HFF-Myc (cell line): ENCODE results near the gene ESR1.

Experiments used
- DNase-seq: peaks from one replicate; pipeline ENCODE4 v3.0.0-alpha.2; 2011; ENCODE audit warnings: low read depth; ENCODE audit errors: extremely low read depth
- H3K4me3 ChIP-seq: replicated peaks from 2 replicates; pipeline ENCODE4 v1.5.1; 2011; ENCODE audit warnings: low read depth, mild to moderate bottlenecking, control low read depth, low read length
- CTCF ChIP-seq: IDR thresholded peaks from 2 replicates; pipeline ENCODE4 v1.5.1; 2012; ENCODE audit warnings: mild to moderate bottlenecking, low read depth, low read length, control low read depth; ENCODE audit errors: missing control alignments

ESR1 gene

DNA sequence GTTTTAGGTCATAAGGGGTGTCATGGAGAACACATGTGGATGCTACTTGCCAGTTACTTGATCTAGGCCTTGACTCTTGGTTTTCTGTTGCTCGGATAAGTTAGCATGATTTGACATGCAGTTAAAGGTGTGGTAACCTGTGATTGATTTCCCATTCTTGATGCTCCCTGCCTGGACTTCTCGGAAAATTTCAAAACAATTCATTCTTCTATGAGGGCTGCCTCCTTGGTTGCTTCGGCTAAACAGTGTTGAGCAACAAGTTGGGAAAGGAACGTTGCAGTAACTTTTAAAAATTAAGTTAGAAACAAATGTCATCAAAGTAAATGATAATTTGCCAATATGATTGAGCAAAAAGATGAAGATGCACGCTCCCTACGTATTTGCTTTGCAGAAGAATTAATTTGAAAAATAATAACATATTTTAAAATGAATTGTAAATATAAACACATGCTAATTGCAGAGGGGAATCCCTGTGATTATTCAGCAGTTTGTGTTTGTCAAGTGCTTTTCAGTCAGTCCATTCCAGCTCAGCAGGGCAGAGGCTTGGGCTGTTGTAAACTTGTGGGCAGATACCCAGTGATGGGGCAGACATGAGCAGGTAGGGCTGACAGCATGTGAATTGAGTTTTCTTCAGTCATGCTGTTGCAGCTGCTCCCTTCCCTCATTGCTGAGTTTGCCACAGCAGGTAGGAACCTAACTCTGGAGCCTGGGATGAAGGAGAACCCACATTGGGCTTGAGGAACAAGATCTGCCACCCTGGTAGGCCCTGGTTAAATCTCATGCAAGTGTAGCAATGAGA is 110.2 kb downstream of the ESR1 start:
- TF ChIP-seq CTCF, result no peak
- DNase-seq, result no peak
- H3K4me3 ChIP-seq, result no peak overlapping the region

- no peak overlapping the region for H3K4me3 ChIP-seq
- TF ChIP-seq CTCF, result no peak
- DNase-seq, result no peak
Observed at GRCh38 chr6:151940307-151940706, 132.8 kb downstream of the ESR1 start.

DNA sequence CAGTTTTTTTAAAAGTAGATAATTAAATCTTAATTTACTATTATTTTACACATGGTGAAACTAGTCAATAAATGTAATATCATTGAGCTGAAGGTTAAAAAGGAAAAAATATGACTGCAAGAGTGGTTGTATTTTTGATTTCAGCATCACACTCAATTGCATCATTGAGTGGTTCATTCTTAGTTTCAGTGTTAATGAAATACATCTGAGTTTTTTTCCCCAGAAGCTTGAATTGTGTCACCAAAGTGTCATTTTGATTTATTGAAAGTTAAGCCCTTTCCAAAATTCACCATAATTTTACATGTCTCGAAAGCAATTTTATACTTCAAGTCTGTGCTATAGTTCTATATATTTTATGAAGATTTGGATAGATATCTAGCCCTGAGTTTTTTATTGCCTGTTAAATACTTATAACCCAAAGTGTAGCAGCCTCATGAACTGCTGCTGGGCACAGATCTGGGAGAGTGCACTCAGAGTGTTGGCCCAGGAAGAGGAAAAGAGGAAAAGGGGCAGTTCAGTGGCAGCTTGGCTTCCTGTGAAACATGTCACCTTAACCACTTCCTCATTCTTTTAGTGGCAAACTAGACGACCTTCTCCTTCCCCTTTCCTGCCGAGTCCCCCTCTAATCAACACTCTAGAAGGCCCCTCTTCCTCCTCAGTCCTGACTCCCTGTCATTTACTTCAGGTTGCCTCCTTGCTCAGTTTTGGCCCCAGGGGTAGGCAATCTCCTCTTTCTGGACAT is 140.7 kb downstream of the ESR1 start:
- no peak for TF ChIP-seq CTCF
- DNase-seq, result no peak
- H3K4me3 ChIP-seq, result no peak overlapping the region

DNA sequence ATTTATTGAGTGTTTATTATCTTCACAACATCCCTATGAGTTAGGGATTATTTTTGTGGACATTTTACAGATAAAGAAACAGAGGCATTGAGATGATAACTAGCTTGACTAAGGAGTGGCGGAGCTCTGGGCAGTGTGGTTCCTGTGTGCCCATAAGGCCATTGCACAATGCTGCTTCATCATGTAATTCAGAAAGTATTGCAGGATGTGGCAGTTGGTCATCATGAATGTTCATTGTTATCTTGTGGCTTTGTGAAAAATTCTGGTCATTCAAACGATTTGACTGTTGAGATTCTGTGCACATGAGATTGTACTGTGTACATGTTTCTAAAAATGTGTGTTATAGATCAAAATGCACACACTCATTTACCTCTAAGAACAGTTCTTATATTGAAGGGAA is 150.8 kb downstream of the ESR1 start:
- DNase-seq, result no peak
- no peak overlapping the region for H3K4me3 ChIP-seq
- TF ChIP-seq CTCF, result no peak

DNA sequence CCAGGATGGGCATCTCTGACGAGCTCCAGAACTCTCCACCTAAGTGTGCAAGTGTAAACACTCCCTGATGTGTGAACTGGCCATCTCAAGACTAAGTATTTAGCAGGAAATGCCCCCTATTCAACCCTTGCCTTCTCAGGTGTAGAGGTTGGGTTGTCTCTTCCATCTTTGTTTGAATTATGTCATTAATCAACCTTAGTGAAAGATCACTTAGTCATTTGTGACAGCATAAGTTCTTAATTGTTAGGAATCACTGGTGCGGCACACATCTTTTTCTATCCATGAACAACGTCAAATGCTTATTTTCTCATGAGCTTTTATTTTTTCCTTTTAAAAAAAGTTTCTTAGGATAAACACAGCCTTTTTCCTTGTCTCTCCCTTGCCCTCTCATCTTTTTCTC is 151.6 kb downstream of the ESR1 start:
- no peak for DNase-seq
- TF ChIP-seq CTCF, result no peak
- H3K4me3 ChIP-seq, result no peak overlapping the region

DNA sequence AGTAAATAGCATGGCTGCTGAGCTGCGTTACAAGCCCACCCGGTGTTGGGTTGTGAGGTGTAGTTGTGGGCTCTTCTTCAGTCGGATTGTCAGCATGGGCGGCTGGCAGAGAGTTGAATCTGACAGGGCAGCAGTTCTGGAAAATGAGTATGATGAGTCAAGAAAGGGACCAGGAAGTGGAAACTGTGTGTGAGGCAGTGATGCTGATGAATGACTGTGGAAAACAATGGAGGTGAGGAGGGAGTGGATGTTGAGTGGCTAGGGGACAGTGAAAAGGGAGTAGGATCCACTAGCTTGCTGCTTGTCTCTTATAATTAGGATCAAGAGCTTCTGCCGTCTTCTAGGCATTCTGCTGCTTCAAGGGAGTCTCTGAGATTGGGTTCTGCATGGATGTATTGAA is 154.3 kb downstream of the ESR1 start:
- no peak for TF ChIP-seq CTCF
- DNase-seq, result no peak
- no peak overlapping the region for H3K4me3 ChIP-seq
